ENCODE measurements around the gene NHP2.

The NHP2 gene

DNA sequence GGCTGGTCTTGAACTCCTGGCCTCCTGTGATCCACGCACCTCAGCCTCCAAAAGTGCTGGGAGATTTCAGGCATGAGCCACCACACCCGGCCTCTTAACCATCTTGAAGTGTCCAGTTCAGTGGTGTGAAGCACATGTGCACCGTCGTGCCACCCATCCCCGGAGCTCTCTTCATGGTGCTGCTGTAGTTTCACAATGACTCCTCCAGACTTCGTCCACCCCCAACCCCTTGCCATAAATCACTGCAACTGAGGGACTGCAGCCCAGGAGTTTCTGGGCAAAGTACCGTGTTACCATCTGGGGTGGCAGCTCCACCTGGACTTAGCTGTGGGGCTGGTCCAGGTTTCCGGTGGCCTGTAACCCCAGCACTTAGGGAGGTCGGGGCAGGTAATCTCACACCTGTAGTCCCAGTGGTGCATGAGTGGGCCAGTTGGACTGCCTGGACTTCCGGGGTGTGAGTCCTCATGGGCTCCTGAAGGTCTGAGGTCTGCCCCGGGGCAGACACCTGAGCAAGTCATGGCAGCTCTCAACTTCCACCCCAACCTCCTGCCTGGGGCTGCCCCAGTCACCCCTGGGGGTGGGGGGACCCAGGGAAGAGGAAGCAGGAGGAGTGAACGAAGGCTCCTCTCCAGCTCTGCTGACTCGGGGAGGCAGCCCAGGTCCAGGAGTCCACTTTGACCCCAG lies 47.0 kb downstream of the NHP2 start:
- no peak overlapping the region for H3K4me3 ChIP-seq (ENCODE audit: low read depth, low read length)
- TF ChIP-seq, protein P1, sequence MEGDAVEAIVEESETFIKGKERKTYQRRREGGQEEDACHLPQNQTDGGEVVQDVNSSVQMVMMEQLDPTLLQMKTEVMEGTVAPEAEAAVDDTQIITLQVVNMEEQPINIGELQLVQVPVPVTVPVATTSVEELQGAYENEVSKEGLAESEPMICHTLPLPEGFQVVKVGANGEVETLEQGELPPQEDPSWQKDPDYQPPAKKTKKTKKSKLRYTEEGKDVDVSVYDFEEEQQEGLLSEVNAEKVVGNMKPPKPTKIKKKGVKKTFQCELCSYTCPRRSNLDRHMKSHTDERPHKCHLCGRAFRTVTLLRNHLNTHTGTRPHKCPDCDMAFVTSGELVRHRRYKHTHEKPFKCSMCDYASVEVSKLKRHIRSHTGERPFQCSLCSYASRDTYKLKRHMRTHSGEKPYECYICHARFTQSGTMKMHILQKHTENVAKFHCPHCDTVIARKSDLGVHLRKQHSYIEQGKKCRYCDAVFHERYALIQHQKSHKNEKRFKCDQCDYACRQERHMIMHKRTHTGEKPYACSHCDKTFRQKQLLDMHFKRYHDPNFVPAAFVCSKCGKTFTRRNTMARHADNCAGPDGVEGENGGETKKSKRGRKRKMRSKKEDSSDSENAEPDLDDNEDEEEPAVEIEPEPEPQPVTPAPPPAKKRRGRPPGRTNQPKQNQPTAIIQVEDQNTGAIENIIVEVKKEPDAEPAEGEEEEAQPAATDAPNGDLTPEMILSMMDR (IDR thresholded peaks at IDR 0.05; ENCODE audit: control insufficient read depth, extremely low read depth, insufficient read depth), result no peak
- DNase-seq (ENCODE audit: low read depth), result no peak

DNA sequence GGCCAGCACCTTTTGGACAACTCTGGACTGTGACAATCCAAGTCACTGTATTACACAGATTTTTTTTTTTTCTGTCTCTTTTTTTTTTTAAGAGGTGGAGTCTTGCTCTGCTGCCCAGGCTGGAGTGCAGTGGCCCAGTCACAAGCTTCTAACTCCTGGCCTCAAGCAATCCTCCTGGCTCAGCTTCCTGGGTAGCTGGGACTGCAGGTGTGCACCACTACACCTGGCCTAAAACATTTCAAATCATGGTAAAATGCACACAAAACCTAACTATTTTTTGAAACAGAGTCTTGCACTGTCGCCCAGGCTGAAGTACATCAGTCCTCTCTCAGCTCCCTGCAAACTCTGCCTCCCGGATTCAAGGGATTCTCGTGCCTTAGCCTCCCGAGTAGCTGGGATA lies 47.6 kb downstream of the NHP2 start:
- TF ChIP-seq, protein P1 (IDR thresholded peaks at IDR 0.05; ENCODE audit: control insufficient read depth, extremely low read depth, insufficient read depth), result no peak
- DNase-seq (ENCODE audit: low read depth), result no peak
- H3K4me3 ChIP-seq (ENCODE audit: low read depth, low read length), result no peak overlapping the region

DNA sequence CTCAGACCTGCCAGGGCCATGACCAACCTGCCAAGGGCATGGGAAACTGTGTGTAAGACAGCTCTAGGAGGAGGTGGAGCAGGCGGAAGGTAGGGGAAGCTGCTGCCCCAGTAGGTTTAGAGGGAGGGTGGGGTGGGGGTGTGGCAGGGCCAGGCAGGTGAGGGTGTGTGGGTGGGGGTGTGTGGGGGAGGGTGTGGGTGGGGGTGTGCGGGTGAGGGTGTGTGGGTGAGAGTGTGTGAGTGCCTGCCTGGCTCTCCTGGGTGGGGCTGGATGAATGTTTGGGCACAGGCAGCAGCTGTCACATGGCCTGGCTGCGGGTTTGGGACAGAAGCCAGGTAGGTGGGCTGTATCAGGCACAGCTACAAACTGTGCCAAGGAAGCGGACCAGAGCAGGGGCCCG lies 49.2 kb downstream of the NHP2 start:
- no peak for DNase-seq (ENCODE audit: low read depth)
- H3K4me3 ChIP-seq (ENCODE audit: low read depth, low read length), result no peak overlapping the region
- TF ChIP-seq, protein P1 (IDR thresholded peaks at IDR 0.05; ENCODE audit: control insufficient read depth, extremely low read depth, insufficient read depth), result no peak

DNA sequence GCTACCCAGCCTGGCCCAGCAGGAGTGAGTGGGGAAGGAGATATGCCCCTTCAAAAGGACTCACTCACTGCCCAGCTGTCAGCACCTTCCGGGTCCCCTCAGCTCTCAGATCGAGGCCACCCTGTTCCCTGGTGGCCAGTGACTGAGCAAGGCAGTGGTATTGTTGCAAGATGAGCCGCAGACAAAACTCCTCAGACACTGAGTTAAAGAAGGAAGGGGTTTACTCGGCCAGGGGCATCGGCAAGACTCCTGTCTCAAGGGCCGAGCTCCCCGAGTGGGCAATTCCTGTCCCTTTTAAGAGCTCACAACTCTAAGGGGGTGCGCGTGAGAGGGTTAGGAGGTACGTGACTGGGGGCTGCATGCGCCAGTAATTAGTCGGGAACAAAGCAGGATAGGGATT lies 50.1 kb downstream of the NHP2 start:
- TF ChIP-seq, protein P1 (IDR thresholded peaks at IDR 0.05; ENCODE audit: control insufficient read depth, extremely low read depth, insufficient read depth), result no peak
- H3K4me3 ChIP-seq (ENCODE audit: low read depth, low read length), result no peak overlapping the region
- no peak for DNase-seq (ENCODE audit: low read depth)

Data from LNCaP clone FGC (cell line).